Erythroblast (primary cell): ENCODE results near the gene C22orf39.
A peak's percentile ranks its signal among the peaks of the same experiment; 100 is the strongest.

Experiments used
- DNase-seq, 2 experiments: peaks; one replicate each; lab custom pipeline; 2025; lab: John Stamatoyannopoulos, UW
- GATA1 ChIP-seq: IDR thresholded peaks from 2 replicates; pipeline ENCODE4 v1.6.1; 2011; ENCODE audit warnings: low read depth, mild to moderate bottlenecking, control low read depth, low read length, moderate library complexity
- POLR2A ChIP-seq: IDR thresholded peaks from 2 replicates; pipeline ENCODE4 v1.6.1; 2011; ENCODE audit warnings: mild to moderate bottlenecking, low read length

Gene C22orf39

DNA sequence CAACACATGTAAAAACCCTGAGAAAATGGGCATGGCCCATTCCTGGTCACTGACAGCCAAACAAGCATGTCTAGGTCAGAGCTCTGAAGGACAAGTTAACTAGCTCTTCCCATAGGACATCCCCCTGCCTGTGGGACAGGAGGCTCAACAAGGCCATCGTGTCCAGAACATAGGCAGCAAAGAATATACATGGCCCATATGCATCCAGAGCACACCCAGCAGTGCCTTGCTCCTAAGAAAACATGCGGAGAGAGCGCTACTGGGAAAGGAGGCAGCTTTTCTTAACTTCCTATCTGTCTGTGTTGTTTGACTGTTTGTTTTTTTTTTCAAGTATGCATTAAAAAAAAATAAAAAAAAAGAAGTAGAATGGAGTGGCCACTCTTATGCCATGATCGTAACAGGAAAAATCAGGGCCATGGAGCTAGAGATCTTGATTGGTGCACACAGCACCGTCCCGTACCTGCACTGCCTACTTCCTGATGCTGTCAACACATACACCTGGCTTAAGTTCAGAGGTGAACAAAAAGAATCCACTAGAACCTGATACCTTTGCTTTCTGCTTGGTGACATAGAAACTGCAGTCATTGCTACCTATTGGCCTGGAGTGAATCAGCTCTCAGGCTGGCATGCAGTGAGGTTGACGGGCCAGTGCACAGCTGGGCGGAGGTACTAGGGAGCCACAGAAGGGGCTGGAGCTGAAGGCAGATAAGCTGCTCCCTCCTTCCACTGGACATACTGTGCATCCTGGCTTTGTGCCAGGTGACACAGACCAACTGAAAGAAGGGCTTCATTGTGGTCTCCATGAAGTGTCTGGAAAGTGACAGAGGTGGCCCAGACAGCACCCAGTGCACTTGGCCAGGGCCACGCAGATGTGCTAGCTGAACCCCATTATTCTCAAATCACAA lies 19.6 kb upstream of the C22orf39 start:
- TF ChIP-seq GATA1: no peak
- TF ChIP-seq POLR2A: no peak
- DNase-seq: peak; percentile 34 to 38

- no peak for DNase-seq
- TF ChIP-seq GATA1 (no peak), POLR2A (no peak)
Observed at GRCh38 chr22:19466126-19466716, 18.7 kb upstream of the C22orf39 start.

DNA sequence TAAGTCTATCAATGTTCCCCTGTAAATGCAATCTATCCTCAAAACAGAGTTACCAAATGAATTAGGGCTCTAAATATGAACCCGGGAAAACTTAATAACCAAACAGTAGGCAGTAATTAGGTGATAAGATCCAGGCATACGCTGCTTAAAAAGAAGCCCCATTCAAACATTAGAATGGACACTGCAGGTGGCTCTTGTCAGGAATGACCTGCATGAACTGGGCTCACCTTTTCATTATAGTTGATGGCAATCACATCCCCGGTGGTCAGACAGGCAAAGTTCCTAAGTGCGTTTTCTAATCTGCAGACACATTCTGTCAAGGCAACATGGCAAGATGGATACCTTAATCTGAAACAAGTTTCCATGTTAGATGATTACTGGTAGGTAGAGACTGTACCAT lies 17.5 kb upstream of the C22orf39 start:
- TF ChIP-seq POLR2A (no peak), GATA1 (no peak)

GRCh38 chr22:19464546-19464945 lies 17.0 kb upstream of the C22orf39 start:
- no peak for TF ChIP-seq POLR2A
- no peak for TF ChIP-seq GATA1
- DNase-seq: no peak

More for the DNA sequence above, 17.5 kb upstream of the C22orf39 start:
- DNase-seq: no peak

DNA sequence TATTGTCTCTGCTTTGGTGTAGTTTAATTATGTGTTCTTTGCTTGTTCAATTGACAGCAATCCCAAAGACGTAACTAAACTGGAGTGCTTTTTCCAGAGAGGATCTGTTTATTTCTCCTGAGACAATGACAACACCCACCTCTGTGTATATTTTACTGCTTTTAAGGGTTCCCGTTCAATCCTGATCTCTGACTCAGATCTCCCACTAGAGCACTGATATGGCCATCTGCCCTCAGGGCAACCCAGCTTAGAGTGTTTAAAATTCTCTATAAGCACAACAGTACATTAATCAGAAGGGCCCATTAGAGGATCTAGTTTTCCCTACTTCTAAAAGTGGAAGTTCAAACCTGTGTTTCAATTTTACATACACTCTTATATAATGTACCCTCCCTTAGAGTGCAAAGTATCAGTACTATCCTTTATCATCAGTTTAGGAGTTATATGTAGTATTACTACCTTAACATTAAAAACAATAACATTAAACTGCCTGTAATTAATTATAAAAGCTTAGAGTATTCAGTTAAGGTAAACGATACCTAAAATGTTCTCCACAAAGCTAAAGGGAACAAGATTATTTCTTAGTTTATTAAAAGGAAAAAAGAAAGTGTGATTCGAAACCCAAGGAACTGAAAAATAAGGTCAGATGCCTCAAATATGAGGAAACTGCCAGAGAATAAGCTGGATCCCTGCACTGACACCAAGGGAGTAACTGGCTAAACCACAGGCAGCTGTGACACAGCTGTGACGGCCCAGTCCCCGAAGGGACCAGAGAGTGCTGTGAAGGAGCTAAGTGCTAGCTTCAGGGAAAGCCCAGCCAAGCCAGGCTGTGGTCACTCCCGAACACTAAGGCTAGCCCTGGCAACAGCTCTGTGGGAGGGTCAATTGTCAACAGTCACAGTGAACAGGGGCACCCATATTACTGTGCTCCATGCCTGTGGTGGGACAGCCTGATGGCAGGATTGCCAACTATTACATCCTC lies 16.3 kb upstream of the C22orf39 start:
- DNase-seq: no peak
- TF ChIP-seq GATA1 (no peak), POLR2A (no peak)

DNA sequence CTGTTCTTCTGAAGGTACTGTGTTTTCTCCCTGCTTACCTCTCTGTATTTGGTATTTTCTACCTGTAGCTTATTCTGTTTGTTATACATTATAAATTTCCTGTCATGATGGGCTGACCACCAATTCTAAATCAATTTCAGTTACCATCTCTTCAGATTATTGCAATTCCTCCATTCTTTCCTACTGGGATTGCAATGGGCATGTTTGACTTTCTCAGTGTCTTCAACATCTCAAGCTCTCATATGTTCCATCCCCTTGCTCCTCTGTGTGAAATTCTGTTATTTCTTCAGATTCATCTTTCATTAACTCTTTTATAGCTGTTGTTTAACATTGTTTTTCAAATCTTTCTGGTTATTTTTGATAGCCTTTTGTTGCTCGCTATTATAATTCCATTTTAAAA lies 15.5 kb upstream of the C22orf39 start:
- no peak for DNase-seq
- TF ChIP-seq GATA1: no peak
- TF ChIP-seq POLR2A: no peak

DNA sequence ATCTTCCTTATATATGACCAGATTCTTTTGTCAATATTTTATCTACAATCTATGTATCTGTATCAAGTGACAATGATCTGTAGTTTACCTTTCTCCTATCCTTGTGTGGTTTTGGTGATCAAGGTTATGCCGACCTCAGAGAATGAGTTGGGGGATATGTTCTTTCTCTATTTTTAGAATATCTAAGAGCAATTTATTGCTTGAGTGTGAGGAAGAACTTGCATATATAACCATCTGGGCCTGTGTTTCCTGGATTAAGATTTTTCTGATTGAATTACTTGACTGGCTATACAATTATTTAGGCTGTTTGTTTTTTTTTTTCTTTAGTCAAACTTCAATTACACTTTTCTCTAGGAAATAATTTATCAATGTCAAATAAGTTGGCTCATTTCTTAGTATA lies 14.0 kb upstream of the C22orf39 start:
- no peak for DNase-seq
- TF ChIP-seq POLR2A: no peak
- no peak for TF ChIP-seq GATA1

DNA sequence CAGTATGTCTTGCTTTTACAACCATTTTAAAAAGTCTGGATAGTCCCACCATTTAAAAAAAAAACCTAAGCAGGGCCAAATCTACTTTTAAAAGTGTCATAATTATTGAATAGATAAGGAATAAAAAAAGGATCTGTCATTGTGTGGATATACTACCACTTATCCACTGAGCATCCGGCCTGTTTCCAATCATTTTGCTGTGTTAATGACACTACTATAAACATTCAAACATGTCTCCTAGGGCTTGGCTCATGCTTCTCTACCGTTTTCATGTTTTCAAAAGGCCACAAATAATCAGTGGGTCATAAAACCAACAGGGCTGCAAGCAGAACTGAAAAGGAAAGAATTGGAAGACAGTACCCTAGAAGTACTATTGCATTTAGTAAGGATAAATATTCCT lies 12.5 kb upstream of the C22orf39 start:
- TF ChIP-seq GATA1 (no peak), POLR2A (no peak)

GRCh38 chr22:19457828-19458428 lies 10.4 kb upstream of the C22orf39 start:
- no peak for DNase-seq
- no peak for TF ChIP-seq GATA1
- TF ChIP-seq POLR2A: no peak

More for the DNA sequence above, 12.5 kb upstream of the C22orf39 start:
- no peak for DNase-seq

DNA sequence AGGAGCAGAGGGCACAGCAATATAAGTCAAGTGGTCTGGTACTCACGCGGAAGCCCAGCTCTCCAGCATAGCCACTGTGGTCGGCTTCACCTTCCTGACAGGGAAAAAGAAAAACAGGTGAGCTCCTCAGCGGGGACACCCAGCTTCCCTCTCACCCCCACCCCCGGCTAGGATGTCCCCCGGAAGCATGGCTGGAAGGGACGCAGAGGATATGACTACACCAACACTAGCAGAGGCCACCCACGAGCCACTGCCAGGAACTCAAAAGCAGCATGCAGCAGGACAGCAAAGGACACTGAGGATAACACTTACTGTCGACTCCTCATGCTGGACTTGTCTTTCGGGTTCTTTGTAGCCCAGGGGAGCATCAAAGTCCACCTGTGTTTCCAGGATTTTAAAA lies 9.0 kb upstream of the C22orf39 start:
- TF ChIP-seq POLR2A (no peak), GATA1 (no peak)

DNA sequence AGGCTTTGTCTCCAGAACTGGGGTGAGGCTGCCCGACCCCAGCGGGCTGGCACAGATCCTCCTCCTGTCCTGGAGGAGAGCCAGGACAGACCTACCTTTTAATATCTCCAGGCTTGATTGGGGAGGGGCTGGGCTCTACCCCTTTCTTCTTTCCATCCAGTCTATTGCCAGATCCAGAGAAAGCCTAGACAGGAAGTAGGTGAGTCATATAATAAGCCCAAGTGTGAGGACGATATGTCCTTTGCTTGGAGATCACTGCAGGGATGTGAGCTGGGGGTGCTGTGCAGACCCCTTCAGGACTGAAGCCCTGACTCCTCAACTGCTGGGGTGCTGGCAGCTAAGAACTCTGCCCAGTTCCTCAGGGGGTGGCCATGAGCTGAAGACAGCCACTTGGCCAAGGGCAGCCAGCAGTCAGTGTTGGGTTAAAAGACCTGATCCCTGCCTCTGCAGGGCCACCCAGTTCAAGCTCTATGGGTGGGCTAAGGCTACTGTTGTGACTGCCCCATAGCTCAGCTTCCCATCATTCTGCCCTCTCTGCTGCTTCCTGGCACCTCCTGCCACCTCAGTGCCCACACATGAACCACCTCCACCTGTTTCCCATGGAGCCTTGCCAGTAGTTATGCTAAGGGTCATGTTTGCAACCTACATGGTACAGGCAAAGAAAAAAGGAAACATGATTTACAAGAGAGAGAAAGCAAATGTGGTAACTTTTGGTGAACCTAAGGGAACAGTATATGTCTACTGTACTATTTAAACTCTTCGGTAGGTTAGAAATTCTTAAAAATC lies 8.3 kb upstream of the C22orf39 start:
- DNase-seq: no peak
- no peak for TF ChIP-seq POLR2A
- TF ChIP-seq GATA1: no peak

More for the DNA sequence above, 9.0 kb upstream of the C22orf39 start:
- no peak for DNase-seq

GRCh38 chr22:19455033-19455432 lies 7.5 kb upstream of the C22orf39 start:
- DNase-seq: no peak
- no peak for TF ChIP-seq POLR2A
- TF ChIP-seq GATA1: no peak
